K562 (cell line): Measurements from ENCODE around the gene TTC9C. TPM values are rescaled to one million over a fixed set of nuclear protein-coding genes. Genes with fewer than 3 reads are reported as not detected.

Experiments used
- CBFA2T3 ChIP-seq: fragments of 450-650 bp; IDR thresholded peaks from 2 replicates; pipeline ENCODE4 v1.6.1; 2017
- JUN ChIP-seq, 2 experiments: sonication (generic) in 1 of 2; formaldehyde crosslinking in 1 of 2; IDR thresholded peaks; 2 replicates each; pipeline versions ENCODE4 v1.6.1 to v1.8.0; 2012 to 2022; ENCODE audit warnings: borderline replicate concordance in 2 of 2, mild to moderate bottlenecking in 2 of 2, improper control_type of control experiment in 1 of 2, low read depth in 1 of 2, low read length in 1 of 2, missing genetic modification reagents in 1 of 2
- MAFF ChIP-seq: IDR thresholded peaks from 2 replicates; pipeline ENCODE4 v1.6.1; 2012; ENCODE audit warnings: low read length, improper control_type of control experiment
- SIN3A ChIP-seq, 2 experiments: fragments of 150-350 bp in 1 of 2; IDR thresholded peaks; 2 replicates each; pipeline ENCODE4 v1.6.1; 2011 to 2016; ENCODE audit warnings: borderline replicate concordance in 2 of 2, low read depth in 2 of 2, low read length in 2 of 2, mild to moderate bottlenecking in 2 of 2, moderate library complexity in 2 of 2; ENCODE audit not compliant: control insufficient read depth in 1 of 2
- ZBTB7A ChIP-seq: IDR thresholded peaks from 2 replicates; pipeline ENCODE4 v1.6.1; 2011; ENCODE audit warnings: low read depth, mild to moderate bottlenecking, low read length, moderate library complexity, borderline replicate concordance; ENCODE audit not compliant: control insufficient read depth
- ZFP1 ChIP-seq: fragments of 450-650 bp; formaldehyde crosslinking; IDR thresholded peaks from 2 replicates; pipeline ENCODE4 v1.4.0; 2020; ENCODE audit warnings: mild to moderate bottlenecking, mixed read lengths
- polyA plus RNA-seq, 8 experiments: library from polyadenylated mRNA; depleted of rRNA in 4 of 8; stranded (reverse) in 5 of 8; unstranded in 3 of 8; fragments of >200 nt; fragmentation: Nextera tagmentation in 2 of 8; fragmentation: Illumina TruSeq in 1 of 8; extraction: Ambion mirVana in 2 of 8; extraction: Trizol in 1 of 8; gene quantifications; 2 replicates each; pipeline versions ENCODE4 v1.2.1 to v1.2.3, GENCODE V29; 2011 to 2014; ENCODE audit warnings: inconsistent platforms in 1 of 8, missing spikeins in 1 of 8
- total RNA-seq, 7 experiments: library from RNA; depleted of rRNA in 6 of 7; stranded (reverse); fragments of >200 nt in 6 of 7; fragmentation: Illumina TruSeq in 2 of 7; extraction: Trizol in 2 of 7; gene quantifications; 2 replicates each; pipeline versions ENCODE4 v1.2.1 to v1.2.3, GENCODE V29; 2011 to 2021; ENCODE audit warnings: low replicate concordance in 1 of 7
- TF ChIP-seq, protein P1 (sequence below): sonication (generic); formaldehyde crosslinking; IDR thresholded peaks from 2 replicates; pipeline ENCODE4 v1.8.0; 2022; ENCODE audit warnings: missing genetic modification reagents, mild to moderate bottlenecking, borderline replicate concordance
- TF ChIP-seq, protein P2 (sequence below): fragments of 200-800 bp; sonication (Bioruptor generic); IDR thresholded peaks from 2 replicates; pipeline ENCODE4 v1.6.1; 2017; ENCODE audit warnings: missing genetic modification characterization, missing compliant biosample characterization
- TF ChIP-seq, protein P3 (sequence below): IDR thresholded peaks from 3 replicates; pipeline ENCODE4 v1.6.1; 2011; ENCODE audit warnings: borderline replicate concordance, mild to moderate bottlenecking, moderate library complexity; ENCODE audit not compliant: insufficient read length; ENCODE audit errors: extremely low read depth
- TF ChIP-seq, protein P4 (sequence below): sonication (generic); formaldehyde crosslinking; IDR thresholded peaks from 2 replicates; pipeline ENCODE4 v1.8.1; 2023; ENCODE audit warnings: mild to moderate bottlenecking, missing genetic modification reagents
- TF ChIP-seq, protein P5 (sequence below): sonication (generic); formaldehyde crosslinking; IDR thresholded peaks from 2 replicates; pipeline ENCODE4 v1.9.0; 2022; ENCODE audit warnings: mild to moderate bottlenecking, missing genetic modification reagents
- TF ChIP-seq, protein P6 (sequence below): fragments of 250-450 bp; sonication (Bioruptor Pico); IDR thresholded peaks from 2 replicates; pipeline ENCODE4 v1.9.0; 2021; ENCODE audit warnings: mild to moderate bottlenecking, inconsistent platforms

The TTC9C gene
- total and polyA plus RNA-seq, 9 of the 15 experiments (the other 6 are each of a cell fraction or from before 2014, with no cell fraction given) = 32.8 to 59.0 (median 37.1) TPM

DNA sequence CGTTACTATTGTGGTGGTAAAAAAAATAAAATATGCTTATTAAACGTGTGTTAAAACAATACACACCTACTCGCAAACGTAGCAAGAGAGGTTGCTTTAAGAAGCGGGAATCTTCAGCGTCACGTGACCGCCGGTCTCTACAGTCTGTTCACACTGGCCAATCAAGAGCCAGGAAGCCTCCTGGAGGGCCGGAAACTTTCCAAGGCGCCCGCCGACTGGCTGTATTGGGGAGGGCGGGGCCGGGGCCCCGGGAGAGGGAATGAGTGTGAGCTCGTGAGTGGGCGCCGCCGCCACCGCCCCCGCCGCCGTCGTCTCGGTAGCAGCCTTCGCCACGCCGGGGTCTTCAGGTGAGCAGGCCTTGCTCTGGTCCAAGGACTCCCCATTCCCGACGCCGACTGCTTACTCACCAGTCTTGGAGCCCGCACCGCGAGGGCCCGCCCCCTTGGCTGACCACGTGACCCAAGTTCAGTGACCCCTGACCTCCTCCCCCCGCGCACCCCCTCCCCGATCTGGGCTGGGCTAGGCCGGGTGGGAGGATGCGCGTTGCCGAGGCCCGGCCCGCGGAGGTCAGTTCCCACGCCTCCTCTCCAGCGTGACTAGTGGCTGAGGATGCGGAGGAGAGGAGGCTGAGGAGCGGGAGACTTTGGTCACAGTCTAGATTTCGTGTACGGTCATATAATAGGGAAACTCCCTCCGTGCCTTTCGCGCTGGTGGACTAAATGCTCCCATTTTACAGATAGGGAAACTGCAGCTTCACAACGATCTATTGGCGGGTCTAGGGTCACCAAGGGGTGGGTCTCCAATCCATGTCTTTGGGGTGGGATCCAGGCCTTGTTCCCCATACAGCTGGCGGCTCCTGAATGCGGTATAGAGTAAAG lies 43.1 kb downstream of the TTC9C start, which contains the start of gene TAF6L (continued):
- TF ChIP-seq JUN (IDR thresholded peaks at IDR 0.05; ENCODE audit: borderline replicate concordance, low read depth, low read length) (peak; percentile 24; the same call in 1 of the 2 replicates), JUN (CRISPR knock-in tag; IDR thresholded peaks at IDR 0.05; ENCODE audit: borderline replicate concordance) (peak; percentile 53; the same call in 1 of the 2 replicates), CBFA2T3 (peak; percentile 29), ZBTB7A (peak; percentile 88), SIN3A (IDR thresholded peaks at IDR 0.05; ENCODE audit: borderline replicate concordance in 2 of 2, control insufficient read depth in 1 of 2, low read depth in 2 of 2, low read length in 2 of 2) (peak; percentile 37 to 86; a peak in 2 of 4 replicates), MAFF (no peak), ZFP1 (CRISPR knock-in tag) (no peak)
- TF ChIP-seq, protein P1, sequence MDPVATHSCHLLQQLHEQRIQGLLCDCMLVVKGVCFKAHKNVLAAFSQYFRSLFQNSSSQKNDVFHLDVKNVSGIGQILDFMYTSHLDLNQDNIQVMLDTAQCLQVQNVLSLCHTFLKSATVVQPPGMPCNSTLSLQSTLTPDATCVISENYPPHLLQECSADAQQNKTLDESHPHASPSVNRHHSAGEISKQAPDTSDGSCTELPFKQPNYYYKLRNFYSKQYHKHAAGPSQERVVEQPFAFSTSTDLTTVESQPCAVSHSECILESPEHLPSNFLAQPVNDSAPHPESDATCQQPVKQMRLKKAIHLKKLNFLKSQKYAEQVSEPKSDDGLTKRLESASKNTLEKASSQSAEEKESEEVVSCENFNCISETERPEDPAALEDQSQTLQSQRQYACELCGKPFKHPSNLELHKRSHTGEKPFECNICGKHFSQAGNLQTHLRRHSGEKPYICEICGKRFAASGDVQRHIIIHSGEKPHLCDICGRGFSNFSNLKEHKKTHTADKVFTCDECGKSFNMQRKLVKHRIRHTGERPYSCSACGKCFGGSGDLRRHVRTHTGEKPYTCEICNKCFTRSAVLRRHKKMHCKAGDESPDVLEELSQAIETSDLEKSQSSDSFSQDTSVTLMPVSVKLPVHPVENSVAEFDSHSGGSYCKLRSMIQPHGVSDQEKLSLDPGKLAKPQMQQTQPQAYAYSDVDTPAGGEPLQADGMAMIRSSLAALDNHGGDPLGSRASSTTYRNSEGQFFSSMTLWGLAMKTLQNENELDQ (CRISPR knock-in tag) = no peak
- TF ChIP-seq, protein P2, sequence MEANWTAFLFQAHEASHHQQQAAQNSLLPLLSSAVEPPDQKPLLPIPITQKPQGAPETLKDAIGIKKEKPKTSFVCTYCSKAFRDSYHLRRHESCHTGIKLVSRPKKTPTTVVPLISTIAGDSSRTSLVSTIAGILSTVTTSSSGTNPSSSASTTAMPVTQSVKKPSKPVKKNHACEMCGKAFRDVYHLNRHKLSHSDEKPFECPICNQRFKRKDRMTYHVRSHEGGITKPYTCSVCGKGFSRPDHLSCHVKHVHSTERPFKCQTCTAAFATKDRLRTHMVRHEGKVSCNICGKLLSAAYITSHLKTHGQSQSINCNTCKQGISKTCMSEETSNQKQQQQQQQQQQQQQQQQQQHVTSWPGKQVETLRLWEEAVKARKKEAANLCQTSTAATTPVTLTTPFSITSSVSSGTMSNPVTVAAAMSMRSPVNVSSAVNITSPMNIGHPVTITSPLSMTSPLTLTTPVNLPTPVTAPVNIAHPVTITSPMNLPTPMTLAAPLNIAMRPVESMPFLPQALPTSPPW (CRISPR knock-in tag) = peak; percentile 100
- TF ChIP-seq, protein P3, sequence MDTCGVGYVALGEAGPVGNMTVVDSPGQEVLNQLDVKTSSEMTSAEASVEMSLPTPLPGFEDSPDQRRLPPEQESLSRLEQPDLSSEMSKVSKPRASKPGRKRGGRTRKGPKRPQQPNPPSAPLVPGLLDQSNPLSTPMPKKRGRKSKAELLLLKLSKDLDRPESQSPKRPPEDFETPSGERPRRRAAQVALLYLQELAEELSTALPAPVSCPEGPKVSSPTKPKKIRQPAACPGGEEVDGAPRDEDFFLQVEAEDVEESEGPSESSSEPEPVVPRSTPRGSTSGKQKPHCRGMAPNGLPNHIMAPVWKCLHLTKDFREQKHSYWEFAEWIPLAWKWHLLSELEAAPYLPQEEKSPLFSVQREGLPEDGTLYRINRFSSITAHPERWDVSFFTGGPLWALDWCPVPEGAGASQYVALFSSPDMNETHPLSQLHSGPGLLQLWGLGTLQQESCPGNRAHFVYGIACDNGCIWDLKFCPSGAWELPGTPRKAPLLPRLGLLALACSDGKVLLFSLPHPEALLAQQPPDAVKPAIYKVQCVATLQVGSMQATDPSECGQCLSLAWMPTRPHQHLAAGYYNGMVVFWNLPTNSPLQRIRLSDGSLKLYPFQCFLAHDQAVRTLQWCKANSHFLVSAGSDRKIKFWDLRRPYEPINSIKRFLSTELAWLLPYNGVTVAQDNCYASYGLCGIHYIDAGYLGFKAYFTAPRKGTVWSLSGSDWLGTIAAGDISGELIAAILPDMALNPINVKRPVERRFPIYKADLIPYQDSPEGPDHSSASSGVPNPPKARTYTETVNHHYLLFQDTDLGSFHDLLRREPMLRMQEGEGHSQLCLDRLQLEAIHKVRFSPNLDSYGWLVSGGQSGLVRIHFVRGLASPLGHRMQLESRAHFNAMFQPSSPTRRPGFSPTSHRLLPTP = no peak
- TF ChIP-seq, protein P4, sequence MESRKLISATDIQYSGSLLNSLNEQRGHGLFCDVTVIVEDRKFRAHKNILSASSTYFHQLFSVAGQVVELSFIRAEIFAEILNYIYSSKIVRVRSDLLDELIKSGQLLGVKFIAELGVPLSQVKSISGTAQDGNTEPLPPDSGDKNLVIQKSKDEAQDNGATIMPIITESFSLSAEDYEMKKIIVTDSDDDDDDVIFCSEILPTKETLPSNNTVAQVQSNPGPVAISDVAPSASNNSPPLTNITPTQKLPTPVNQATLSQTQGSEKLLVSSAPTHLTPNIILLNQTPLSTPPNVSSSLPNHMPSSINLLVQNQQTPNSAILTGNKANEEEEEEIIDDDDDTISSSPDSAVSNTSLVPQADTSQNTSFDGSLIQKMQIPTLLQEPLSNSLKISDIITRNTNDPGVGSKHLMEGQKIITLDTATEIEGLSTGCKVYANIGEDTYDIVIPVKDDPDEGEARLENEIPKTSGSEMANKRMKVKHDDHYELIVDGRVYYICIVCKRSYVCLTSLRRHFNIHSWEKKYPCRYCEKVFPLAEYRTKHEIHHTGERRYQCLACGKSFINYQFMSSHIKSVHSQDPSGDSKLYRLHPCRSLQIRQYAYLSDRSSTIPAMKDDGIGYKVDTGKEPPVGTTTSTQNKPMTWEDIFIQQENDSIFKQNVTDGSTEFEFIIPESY (CRISPR knock-in tag) = peak; percentile 25
- TF ChIP-seq, protein P5, sequence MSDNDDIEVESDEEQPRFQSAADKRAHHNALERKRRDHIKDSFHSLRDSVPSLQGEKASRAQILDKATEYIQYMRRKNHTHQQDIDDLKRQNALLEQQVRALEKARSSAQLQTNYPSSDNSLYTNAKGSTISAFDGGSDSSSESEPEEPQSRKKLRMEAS (CRISPR knock-in tag) = peak; percentile 81
- TF ChIP-seq, protein P6, sequence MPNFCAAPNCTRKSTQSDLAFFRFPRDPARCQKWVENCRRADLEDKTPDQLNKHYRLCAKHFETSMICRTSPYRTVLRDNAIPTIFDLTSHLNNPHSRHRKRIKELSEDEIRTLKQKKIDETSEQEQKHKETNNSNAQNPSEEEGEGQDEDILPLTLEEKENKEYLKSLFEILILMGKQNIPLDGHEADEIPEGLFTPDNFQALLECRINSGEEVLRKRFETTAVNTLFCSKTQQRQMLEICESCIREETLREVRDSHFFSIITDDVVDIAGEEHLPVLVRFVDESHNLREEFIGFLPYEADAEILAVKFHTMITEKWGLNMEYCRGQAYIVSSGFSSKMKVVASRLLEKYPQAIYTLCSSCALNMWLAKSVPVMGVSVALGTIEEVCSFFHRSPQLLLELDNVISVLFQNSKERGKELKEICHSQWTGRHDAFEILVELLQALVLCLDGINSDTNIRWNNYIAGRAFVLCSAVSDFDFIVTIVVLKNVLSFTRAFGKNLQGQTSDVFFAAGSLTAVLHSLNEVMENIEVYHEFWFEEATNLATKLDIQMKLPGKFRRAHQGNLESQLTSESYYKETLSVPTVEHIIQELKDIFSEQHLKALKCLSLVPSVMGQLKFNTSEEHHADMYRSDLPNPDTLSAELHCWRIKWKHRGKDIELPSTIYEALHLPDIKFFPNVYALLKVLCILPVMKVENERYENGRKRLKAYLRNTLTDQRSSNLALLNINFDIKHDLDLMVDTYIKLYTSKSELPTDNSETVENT (CRISPR knock-in tag) = 0 out of 2 replicates have a peak, but pooled peaks have one; percentile 25
